Neural progenitor cell (in vitro differentiated cells): Measurements from ENCODE around the gene MACROD2. TPM values are rescaled to one million over a fixed set of nuclear protein-coding genes. Genes with fewer than 3 reads are reported as not detected.

Experiments used
- DNase-seq: peaks from one replicate; pipeline ENCODE4 v3.0.0-alpha.2; 2016; ENCODE audit warnings: low spot score
- H2AFZ ChIP-seq: fragments of 200-600 bp; sonication (generic); replicated peaks from 2 replicates; pipeline ENCODE4 v1.6.1; 2016; ENCODE audit warnings: antibody characterized with exemption
- H3F3A ChIP-seq: fragments of 200-600 bp; sonication (generic); 2 replicates; pipeline ENCODE4 v1.6.1; 2016; ENCODE audit warnings: antibody characterized with exemption, low read depth
- H3K27ac ChIP-seq: fragments of 200-600 bp; sonication (generic); 2 replicates; pipeline ENCODE4 v1.5.1; 2016; ENCODE audit warnings: mild to moderate bottlenecking
- H3K27me3 ChIP-seq: fragments of 200-600 bp; sonication (generic); 2 replicates; pipeline ENCODE4 v1.6.1; 2016; ENCODE audit warnings: mild to moderate bottlenecking, moderate library complexity
- H3K36me3 ChIP-seq: fragments of 200-600 bp; sonication (generic); 2 replicates; pipeline ENCODE4 v1.5.1; 2016
- H3K4me1 ChIP-seq: fragments of 200-600 bp; sonication (generic); 2 replicates; pipeline ENCODE4 v1.6.1; 2016; ENCODE audit warnings: mixed run types
- H3K4me2 ChIP-seq: fragments of 200-600 bp; sonication (generic); 2 replicates; pipeline ENCODE4 v1.6.1; 2016
- H3K4me3 ChIP-seq: fragments of 200-600 bp; sonication (generic); 2 replicates; pipeline ENCODE4 v1.5.1; 2016
- H3K79me2 ChIP-seq: fragments of 200-600 bp; sonication (generic); 2 replicates; pipeline ENCODE4 v1.6.1; 2016; ENCODE audit warnings: low read depth
- H3K9ac ChIP-seq: fragments of 200-600 bp; sonication (generic); 2 replicates; pipeline ENCODE4 v1.6.1; 2016
- H3K9me3 ChIP-seq: fragments of 200-600 bp; sonication (generic); 2 replicates; pipeline ENCODE4 v1.5.1; 2016; ENCODE audit warnings: low read depth
- H4K20me1 ChIP-seq: fragments of 200-600 bp; sonication (generic); 2 replicates; pipeline ENCODE4 v1.6.1; 2016; ENCODE audit warnings: low read depth
- H3K27ac Mint-ChIP-seq: 3 replicates; pipeline ENCODE4 v1.8.0; 2021; ENCODE audit warnings: mixed read lengths
- H3K27me3 Mint-ChIP-seq: 2 replicates; pipeline ENCODE4 v1.8.0; 2022; ENCODE audit warnings: low read depth, mild to moderate bottlenecking, inconsistent platforms, moderate library complexity, mixed read lengths; ENCODE audit not compliant: insufficient read depth
- H3K36me3 Mint-ChIP-seq: 3 replicates; pipeline ENCODE4 v1.8.0; 2021; ENCODE audit warnings: mixed read lengths
- H3K4me1 Mint-ChIP-seq: 3 replicates; pipeline ENCODE4 v1.8.0; 2021; ENCODE audit warnings: mixed read lengths
- H3K4me3 Mint-ChIP-seq: 3 replicates; pipeline ENCODE4 v1.8.0; 2021; ENCODE audit warnings: mild to moderate bottlenecking, moderate library complexity, mixed read lengths
- H3K9me3 Mint-ChIP-seq: 3 replicates; pipeline ENCODE4 v1.8.0; 2020; ENCODE audit warnings: mixed read lengths
- EZH2 ChIP-seq: fragments of 200-600 bp; sonication (generic); IDR thresholded peaks from 2 replicates; pipeline ENCODE4 v1.6.1; 2017; ENCODE audit warnings: antibody characterized with exemption, mild to moderate bottlenecking, moderate library complexity
- EZH2phosphoT487 ChIP-seq: fragments of 200-600 bp; sonication (generic); IDR thresholded peaks from 2 replicates; pipeline ENCODE4 v1.6.1; 2017; ENCODE audit warnings: antibody characterized with exemption
- total RNA-seq: library from RNA; depleted of rRNA; stranded (reverse); fragments of >200 nt; gene quantifications from 2 replicates; pipeline ENCODE4 v1.2.3, GENCODE V29; 2015; ENCODE audit warnings: low replicate concordance
- TF ChIP-seq, protein P1 (sequence below): fragments of 200-600 bp; sonication (generic); IDR thresholded peaks from 2 replicates; pipeline ENCODE4 v1.5.1; 2017; ENCODE audit warnings: antibody characterized with exemption, mild to moderate bottlenecking

The MACROD2 gene
- total RNA-seq, 1 donor from 2014 or later = 11.9 TPM

- Histone ChIP-seq H3K79me2 (no peaks in the 10 kb centered on the region), H3K27me3 (no peaks in the 10 kb centered on the region), H3K4me2 (no peak overlapping the region), H3K36me3 (no peaks in the 10 kb centered on the region), H3K4me3 (no peak overlapping the region), H3K9me3 (no peaks in the 10 kb centered on the region), H3F3A (no peaks in the 10 kb centered on the region), H4K20me1 (no peaks in the 10 kb centered on the region), H3K27ac (no peak overlapping the region), H3K9ac (no peak overlapping the region), H3K4me1 (no peaks in the 10 kb centered on the region), H2AFZ (no peak overlapping the region)
- Mint-ChIP-seq H3K4me1 (no peaks in the 10 kb centered on the region), H3K36me3 (no peaks in the 10 kb centered on the region), H3K27ac (no peak overlapping the region), H3K27me3 (no peaks in the 10 kb centered on the region), H3K9me3 (peaks cover 4% of the 10 kb centered on the region), H3K4me3 (no peak overlapping the region)
- DNase-seq = no peak
- TF ChIP-seq EZH2phosphoT487 (no peak), EZH2 (no peak)
- TF ChIP-seq, protein P1, sequence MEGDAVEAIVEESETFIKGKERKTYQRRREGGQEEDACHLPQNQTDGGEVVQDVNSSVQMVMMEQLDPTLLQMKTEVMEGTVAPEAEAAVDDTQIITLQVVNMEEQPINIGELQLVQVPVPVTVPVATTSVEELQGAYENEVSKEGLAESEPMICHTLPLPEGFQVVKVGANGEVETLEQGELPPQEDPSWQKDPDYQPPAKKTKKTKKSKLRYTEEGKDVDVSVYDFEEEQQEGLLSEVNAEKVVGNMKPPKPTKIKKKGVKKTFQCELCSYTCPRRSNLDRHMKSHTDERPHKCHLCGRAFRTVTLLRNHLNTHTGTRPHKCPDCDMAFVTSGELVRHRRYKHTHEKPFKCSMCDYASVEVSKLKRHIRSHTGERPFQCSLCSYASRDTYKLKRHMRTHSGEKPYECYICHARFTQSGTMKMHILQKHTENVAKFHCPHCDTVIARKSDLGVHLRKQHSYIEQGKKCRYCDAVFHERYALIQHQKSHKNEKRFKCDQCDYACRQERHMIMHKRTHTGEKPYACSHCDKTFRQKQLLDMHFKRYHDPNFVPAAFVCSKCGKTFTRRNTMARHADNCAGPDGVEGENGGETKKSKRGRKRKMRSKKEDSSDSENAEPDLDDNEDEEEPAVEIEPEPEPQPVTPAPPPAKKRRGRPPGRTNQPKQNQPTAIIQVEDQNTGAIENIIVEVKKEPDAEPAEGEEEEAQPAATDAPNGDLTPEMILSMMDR = no peak
Measured at GRCh38 chr20:15166744-15167143, 1171.4 kb downstream of the MACROD2 start.

GRCh38 chr20:15171016-15171415 lies 1175.7 kb downstream of the MACROD2 start:
- Mint-ChIP-seq H3K36me3 (no peaks in the 10 kb centered on the region), H3K27me3 (peaks cover 2% of the 10 kb centered on the region), H3K9me3 (peaks cover under 1% of the 10 kb centered on the region), H3K27ac (no peak overlapping the region), H3K4me3 (no peak overlapping the region), H3K4me1 (no peaks in the 10 kb centered on the region)
- H3K79me2 ChIP-seq = no peaks in the 10 kb centered on the region
- no peak overlapping the region for H3K27ac ChIP-seq
- H4K20me1 ChIP-seq = no peaks in the 10 kb centered on the region
- no peak overlapping the region for H3K4me3 ChIP-seq
- H2AFZ ChIP-seq = no peak overlapping the region
- no peak overlapping the region for H3K9ac ChIP-seq
- no peaks in the 10 kb centered on the region for H3K27me3 ChIP-seq
- TF ChIP-seq EZH2 = no peak
- no peak for TF ChIP-seq EZH2phosphoT487
- TF ChIP-seq, protein P1 = no peak
- no peaks in the 10 kb centered on the region for H3K36me3 ChIP-seq
- H3K9me3 ChIP-seq = no peaks in the 10 kb centered on the region
- no peak for DNase-seq
- H3K4me2 ChIP-seq = no peak overlapping the region
- H3F3A ChIP-seq = no peaks in the 10 kb centered on the region
- H3K4me1 ChIP-seq = no peaks in the 10 kb centered on the region

DNA sequence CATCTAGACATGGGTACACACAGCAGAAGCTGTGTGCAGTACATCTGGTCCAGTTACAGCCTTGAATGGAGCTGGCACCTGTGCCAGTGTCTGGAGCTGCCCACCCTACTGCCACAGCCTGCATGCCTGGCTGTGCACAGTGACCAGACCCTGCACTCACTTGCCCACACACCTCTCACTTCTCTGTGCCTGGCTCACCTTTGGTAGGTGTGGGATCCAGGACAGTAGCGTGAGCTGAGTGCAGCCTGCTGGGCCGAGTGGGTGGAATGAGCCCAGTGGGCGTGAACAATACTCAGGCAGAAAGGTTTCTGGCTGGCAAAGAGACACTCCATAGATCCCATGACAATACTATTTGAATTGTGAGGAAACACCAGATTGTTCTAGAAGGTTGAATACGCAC lies 1181.6 kb downstream of the MACROD2 start:
- no peak overlapping the region for H3K27ac Mint-ChIP-seq
- H3K4me1 Mint-ChIP-seq = peaks cover 5% of the 10 kb centered on the region
- H3K9me3 Mint-ChIP-seq = no peaks in the 10 kb centered on the region
- Histone ChIP-seq H3K9me3 (no peaks in the 10 kb centered on the region), H3K4me1 (no peaks in the 10 kb centered on the region), H3K27ac (no peak overlapping the region), H3K27me3 (no peaks in the 10 kb centered on the region), H3K36me3 (no peaks in the 10 kb centered on the region), H3K4me3 (no peak overlapping the region), H3K4me2 (no peak overlapping the region), H4K20me1 (no peaks in the 10 kb centered on the region), H3K9ac (no peak overlapping the region), H3F3A (no peaks in the 10 kb centered on the region), H3K79me2 (no peaks in the 10 kb centered on the region), H2AFZ (no peak overlapping the region)
- no peak for TF ChIP-seq EZH2
- no peak for TF ChIP-seq EZH2phosphoT487
- TF ChIP-seq, protein P1 = no peak
- H3K4me3 Mint-ChIP-seq = no peak overlapping the region
- no peaks in the 10 kb centered on the region for H3K36me3 Mint-ChIP-seq
- peaks cover 2% of the 10 kb centered on the region for H3K27me3 Mint-ChIP-seq
- DNase-seq = no peak
